NOMO-1 (cell line): Measurements from ENCODE around the gene MSL1.

Source experiments
- DNase-seq, 2 experiments: peaks; one replicate each; lab custom pipeline; 2025; ENCODE audit not compliant: unreplicated experiment in 2 of 2; lab: John Stamatoyannopoulos, UW

Gene MSL1

DNA sequence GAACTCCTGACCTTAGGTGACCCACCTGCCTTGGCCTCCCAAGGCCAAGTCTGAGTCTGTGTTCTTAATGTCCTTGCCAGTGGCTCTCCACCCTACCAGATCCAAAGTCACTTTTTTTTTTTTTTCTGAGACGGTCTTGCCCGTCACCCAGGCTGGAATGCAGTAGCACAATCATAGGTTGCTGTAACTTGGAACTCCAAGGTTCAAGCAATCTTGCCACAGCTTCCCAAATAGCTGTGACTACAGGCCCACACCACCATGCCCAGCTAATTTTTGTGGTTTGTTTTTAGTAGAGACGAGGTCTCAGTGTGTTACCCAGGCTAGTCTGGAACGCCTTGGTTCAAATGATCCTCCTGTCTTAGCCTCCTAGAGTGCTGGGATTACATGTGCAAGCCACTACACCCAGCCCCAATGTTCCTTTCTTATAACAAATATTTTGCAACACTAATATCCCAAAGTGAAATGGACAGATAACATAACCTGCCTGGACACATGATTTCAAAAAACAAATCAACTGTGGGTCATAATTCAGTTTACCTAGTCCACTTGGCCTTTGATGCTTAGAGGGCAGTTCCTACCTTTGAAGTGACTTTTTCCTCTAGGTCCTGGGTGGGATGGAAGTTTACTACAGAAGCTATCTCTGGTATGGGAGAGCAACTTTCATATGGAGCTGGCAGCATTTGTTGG lies 51.5 kb downstream of the MSL1 start:
- DNase-seq: no peak

DNA sequence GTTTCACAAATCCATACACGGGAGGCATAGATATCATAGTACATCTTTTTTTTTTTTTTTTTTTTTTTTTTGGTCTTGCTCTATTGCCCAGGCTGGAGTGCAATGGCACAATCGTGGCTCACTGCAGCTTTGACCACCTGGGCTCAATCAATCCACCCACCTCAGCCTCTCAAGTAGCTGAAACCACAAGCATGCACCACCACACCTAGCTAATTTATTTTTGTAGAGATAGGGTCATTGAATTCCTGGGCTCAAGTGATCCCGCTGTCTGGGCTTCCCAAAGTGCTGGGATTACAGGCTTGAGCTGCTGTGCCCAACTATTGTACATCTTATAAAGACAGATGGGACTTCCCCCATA lies 52.0 kb downstream of the MSL1 start:
- no peak for DNase-seq

DNA sequence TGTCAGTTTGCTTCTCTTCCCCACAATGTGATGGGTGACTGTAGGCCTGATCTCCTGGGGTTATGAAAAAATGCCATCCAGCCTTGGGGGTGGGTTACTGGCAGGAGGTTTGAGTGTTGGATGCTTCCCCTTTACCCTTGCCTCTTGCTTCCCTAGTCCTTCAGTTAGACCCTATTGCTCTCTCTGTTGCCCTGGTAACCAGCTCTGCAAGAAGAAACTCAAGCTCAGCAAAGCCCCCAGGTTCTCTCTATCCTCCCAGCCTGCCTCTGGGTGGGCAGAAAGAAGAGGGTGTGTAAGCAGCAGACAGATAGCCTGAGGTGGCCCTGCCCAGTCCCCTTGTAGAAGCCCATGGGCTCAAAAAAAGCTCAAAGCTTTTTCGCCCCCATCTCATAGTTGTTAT lies 52.7 kb downstream of the MSL1 start:
- DNase-seq: no peak

DNA sequence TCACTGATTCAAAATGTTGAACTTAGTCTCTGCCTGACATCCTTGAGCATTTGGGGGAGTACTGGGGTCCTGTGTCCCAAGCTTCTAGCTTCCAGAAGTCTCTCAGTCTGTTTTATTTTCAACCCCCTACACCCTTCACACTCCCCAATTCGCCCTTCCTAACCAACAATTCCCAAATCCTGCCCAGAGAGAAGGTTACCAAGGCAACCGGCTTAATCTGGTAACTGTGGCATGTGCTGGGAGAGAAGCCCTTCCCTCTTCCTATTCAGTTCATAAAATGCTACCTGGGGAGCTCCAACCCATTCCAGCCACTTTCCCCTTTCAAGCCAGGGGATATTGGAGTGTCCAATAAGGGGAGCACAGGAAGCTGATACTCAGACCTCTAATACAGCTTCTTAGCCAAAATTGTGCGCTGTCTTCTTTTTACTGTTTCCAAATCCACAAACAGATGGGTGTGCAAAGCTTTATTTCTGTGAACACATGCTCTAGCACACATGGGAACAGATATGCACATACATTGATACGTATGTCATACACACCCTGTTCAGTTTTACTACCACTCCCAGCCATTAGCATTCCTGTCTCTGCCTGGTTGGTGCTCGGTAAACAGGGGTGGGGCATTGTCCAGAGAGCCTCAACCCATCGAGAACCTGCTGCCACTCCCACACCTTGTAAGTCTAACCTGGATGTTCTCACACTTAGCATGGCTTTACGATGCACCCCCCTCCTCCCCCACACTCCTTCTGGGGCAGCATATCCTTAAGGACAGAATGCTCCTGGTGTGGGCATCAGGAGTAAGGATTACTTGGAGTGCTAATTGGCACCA lies 54.4 kb downstream of the MSL1 start:
- DNase-seq: no peak

DNA sequence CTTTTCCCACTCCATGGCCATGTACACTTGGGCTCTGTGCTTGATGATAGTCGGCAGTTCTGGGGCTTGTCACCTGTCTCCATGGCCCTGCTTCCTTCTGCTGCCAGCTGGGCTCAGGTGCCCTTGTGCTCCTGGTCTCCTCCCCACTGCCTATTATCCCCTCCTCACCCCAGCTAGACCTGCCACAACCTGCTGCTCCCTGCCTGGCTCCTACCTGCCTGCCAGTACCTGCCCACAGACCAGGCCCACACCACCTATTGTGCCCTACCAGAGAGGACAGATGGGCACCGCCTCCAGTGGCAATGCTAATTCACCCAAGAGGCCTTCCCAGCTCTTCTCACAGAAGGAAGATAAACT lies 55.0 kb downstream of the MSL1 start:
- no peak for DNase-seq

DNA sequence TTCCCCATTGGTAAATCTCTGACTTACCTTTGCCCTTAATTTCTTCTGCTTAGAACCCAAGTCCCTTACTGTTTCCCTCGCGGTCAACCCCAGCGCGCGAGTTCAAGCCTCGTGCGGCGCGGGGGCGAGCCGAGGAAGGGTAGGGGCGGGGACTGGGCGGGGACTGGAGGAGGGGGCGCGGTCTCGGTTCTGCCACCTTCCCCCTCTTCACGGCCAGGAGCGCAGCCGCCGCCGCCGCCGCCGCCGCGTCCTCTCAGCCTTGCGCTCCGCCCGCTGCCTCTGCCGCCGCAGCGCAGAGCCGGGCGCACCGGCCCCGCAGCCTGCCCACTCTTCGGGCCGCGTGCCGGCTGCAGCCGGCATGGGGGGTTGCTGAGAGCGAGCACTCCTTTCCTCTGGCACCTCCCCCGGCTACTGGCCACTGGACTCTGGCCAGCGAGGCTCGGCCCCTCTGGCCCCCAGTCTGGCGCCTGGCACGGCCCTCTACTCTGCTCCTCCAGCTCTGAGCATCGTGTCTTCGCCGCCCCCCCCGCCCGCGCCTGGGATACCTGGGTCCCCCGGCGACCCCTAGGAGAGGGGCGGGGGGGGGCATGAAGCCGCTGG lies 55.6 kb downstream of the MSL1 start, which contains the start of gene RAPGEFL1:
Gene RAPGEFL1 (plus strand): TSS at position 196 of the 600 bp plus-strand sequence. CDS start 392 bp downstream, at position 588.
- no peak for DNase-seq

DNA sequence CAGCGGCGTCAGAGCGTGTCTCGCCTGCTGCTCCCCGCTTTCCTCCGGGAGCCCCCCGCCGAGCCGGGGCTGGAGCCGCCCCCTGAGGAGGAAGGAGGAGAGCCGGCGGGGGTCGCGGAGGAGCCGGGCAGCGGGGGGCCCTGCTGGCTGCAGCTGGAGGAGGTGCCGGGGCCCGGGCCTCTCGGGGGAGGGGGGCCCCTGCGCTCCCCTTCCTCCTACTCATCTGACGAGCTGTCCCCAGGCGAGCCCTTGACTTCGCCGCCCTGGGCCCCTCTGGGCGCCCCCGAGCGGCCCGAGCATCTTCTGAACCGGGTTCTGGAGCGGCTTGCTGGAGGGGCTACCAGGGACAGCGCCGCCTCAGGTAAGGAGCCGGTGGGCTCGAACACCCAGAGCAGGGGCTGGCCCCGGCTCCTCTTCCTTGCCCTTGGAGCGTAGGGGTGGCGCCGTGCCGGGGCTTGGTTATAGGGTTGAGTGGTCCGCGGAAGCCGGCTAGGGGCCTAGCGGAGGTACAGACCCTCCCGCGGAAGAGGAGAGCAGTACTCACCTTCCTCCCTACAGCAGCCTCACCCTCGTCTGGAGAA lies 56.3 kb downstream of the MSL1 start:
- DNase-seq: no peak

DNA sequence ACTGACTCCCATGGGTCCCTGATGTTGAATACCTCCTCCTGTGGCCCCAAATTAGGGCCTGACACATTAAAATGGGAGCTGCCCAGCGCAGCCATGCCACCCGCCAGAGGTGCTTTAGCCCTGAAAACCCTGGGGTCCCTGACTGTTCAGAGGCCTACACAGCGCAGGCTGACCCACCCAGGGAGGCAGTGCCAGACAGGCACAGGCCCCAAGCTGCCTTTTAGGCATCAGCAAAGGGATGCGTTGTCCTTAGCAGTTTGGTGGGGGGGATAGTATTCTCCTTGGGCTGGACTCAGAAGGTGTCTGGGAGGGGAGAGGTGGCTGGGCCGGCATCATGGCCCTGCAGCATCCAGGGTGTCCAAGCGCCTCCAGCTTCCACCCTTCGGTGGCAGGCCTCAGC lies 56.9 kb downstream of the MSL1 start:
- DNase-seq: no peak

DNA sequence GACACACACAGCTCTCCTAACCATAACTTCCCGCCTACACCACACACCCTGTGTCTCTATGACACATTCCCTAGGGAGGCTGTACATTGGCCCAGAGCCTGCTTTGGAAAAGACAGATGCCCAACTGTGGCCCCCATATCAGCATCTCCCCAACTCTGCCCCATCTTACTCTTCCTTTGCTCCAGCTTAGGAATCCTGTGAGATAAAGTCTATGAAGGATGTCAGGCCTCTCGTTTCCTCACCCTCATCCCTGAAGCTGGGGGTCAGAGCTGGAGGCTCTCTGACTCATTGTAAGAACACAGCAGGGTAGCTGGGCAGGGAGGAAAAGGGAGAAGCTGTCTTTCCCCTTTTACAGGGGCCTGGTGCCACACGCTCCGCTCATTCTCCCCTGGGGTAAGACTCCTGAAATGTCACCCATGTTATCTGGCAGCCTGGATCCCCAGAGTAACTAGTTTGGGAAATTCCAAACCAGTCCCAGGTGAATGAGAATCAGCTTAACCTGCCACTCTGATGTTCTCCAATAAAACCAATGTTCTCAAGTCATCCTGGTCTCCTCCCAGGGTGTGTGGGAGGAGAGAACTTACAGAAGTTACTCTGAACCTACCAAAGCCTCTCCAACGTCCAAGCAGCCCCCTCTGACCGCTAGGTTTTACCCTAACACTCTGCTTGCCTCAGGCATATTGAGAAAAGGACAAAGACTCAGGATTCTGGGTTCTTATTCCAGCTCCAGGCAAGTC lies 58.3 kb downstream of the MSL1 start:
- DNase-seq: no peak

DNA sequence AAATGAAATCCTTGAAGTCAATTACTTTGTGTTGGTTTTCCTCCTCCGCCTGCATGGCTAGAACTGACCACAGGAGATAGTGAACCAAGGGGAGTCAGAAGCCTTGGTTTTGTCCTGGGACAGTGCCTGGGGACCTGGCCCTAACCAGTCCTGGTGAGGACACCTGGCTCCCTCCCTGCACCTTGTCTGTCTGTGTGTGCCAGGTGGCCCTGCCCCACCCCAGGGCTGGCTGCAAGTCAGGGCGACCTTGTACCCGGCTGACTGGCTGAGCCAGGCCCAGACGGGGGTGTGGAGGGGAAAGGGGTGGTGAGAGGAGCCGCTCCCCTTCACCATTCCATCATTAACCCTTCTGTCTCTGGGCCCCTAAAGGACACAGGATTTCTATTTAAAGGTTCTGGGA lies 58.9 kb downstream of the MSL1 start:
- no peak for DNase-seq

DNA sequence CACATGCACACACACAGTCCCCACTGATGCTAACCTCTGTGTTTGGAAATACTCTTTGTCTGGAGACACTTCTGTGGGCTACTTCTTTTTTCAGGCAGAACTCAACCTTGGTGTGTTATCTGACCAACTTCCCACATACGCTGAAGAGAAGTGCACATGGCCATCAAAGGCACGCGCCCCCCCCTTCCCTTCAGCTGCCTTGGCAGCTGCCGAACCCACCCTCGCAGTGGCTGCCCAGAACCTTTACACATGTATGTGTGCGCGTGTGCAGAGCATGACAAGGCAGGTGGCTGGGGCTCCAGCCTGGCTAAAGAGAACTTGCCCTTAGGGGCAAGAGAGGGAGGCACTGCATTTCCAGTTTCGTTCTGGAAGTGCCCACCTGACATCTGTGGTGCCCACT lies 59.4 kb downstream of the MSL1 start:
- no peak for DNase-seq

DNA sequence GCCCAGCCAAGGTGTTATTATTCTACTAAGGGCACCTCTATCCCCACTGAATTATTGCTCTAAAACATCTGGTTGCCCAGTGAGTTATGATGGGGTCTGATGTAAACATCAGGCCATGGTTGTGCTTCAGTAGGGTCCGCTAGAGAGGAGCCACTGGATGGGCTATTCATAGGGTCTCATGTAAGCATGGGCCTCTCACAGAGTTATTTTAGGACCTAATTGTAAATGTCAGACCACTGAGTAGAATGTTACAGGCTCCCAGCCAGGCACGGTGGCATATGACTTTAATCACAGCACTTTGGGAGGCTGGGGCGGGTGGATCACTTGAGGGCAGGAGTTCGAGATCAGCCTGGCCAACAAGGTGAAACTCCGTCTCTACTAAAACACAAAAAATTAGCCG lies 60.8 kb downstream of the MSL1 start:
- no peak for DNase-seq
